ENCODE data around the gene ALDH1A3. TPM values are rescaled to one million over a fixed set of nuclear protein-coding genes. Genes with fewer than 3 reads are reported as not detected.

The ALDH1A3 gene
- total and polyA plus RNA-seq, 2 donors (not counting 1 experiment from before 2014, with no cell fraction given) = not detected

GRCh38 chr15:100895721-100896120, 16.1 kb downstream of the ALDH1A3 start:
- Histone ChIP-seq H3K9me3 (ENCODE audit: control extremely low read depth in 1 of 3, control insufficient read depth in 2 of 3, insufficient read depth in 1 of 3, low read length in 2 of 3) (no peaks in the 10 kb centered on the region), H3K36me3 (replicated peaks in 1 of 2; ENCODE audit: control extremely low read depth in 1 of 2, control insufficient read depth in 1 of 2, extremely low read depth in 1 of 2, insufficient read depth in 2 of 2, low read length in 1 of 2) (no peaks in the 10 kb centered on the region), H4K20me1 (ENCODE audit: control insufficient read depth, insufficient read depth, low read length, poor library complexity, severe bottlenecking) (no peaks in the 10 kb centered on the region), H3K27me3 (replicated peaks in 1 of 4; ENCODE audit: control extremely low read depth in 1 of 4, control insufficient read depth in 3 of 4, insufficient read depth in 4 of 4, low read length in 3 of 4) (peaks cover 0 to 35% (median under 1%) of the 10 kb centered on the region in 4 experiments), H2AFZ (ENCODE audit: insufficient read depth, low read depth, low read length, poor library complexity, severe bottlenecking) (no peak overlapping the region), H3K27ac (ENCODE audit: low read length in 2 of 2) (no peak overlapping the region), H3K79me2 (ENCODE audit: control insufficient read depth, insufficient read depth, low read length) (no peaks in the 10 kb centered on the region), H3K4me2 (replicated peaks; ENCODE audit: low read depth, low read length, poor library complexity, severe bottlenecking) (no peak overlapping the region), H3K4me3 (ENCODE audit: control extremely low read depth in 1 of 5, extremely low read depth in 1 of 5, insufficient read depth in 1 of 5, low read depth in 2 of 5, low read length in 4 of 5) (no peak overlapping the region), H3K9ac (ENCODE audit: low read length) (no peak overlapping the region), H3K4me1 (ENCODE audit: control insufficient read depth in 2 of 2, insufficient read depth in 2 of 2, low read length in 2 of 2) (no peaks in the 10 kb centered on the region)
- H3K27ac Mint-ChIP-seq = no peak overlapping the region
- TF ChIP-seq CTCF (IDR thresholded peaks at IDR 0.05) = no peak
- no peaks in the 10 kb centered on the region for H3K9me3 Mint-ChIP-seq (ENCODE audit: insufficient read depth)
- 98% methylated on average over 7 of the region's 13 CpGs for whole genome bisulfite sequencing (ENCODE audit: insufficient coverage)
- H3K4me1 Mint-ChIP-seq = no peaks in the 10 kb centered on the region
- ChIA-PET POLR2A (no interaction called here), CTCF (interaction anchor here (1.5 kb wide), 1 partner anchor 22 kb away, joined by 4 read pairs; no protein-coding TSS in a partner anchor)
- H3K4me3 Mint-ChIP-seq = no peak overlapping the region
- ATAC-seq (ENCODE audit: low read depth) (no peak), DNase-seq (no peak)
- H3K27me3 Mint-ChIP-seq = peaks cover 54% of the 10 kb centered on the region
- intact Hi-C loops (cut with micrococcal nuclease) = no loop called here

GRCh38 chr15:100897221-100898151, 17.9 kb downstream of the ALDH1A3 start:
- ChIA-PET POLR2A (no interaction called here), CTCF (no interaction called here)
- ATAC-seq (ENCODE audit: low read depth) (no peak), DNase-seq (no peak)
- TF ChIP-seq EZH2 (IDR thresholded peaks at IDR 0.05; ENCODE audit: borderline replicate concordance, insufficient read depth, low read depth, low read length, poor library complexity, severe bottlenecking) = no peak
- no peak for TF ChIP-seq CTCF (IDR thresholded peaks at IDR 0.05)
- no peak overlapping the region for H3K9ac ChIP-seq (ENCODE audit: low read length)
- H3K27me3 Mint-ChIP-seq = peaks cover 48% of the 10 kb centered on the region
- H3K9me3 ChIP-seq (ENCODE audit: control extremely low read depth in 1 of 3, control insufficient read depth in 2 of 3, insufficient read depth in 1 of 3, low read length in 2 of 3) = no peaks in the 10 kb centered on the region
- intact Hi-C loops (cut with micrococcal nuclease) = no loop called here
- H4K20me1 ChIP-seq (ENCODE audit: control insufficient read depth, insufficient read depth, low read length, poor library complexity, severe bottlenecking) = no peaks in the 10 kb centered on the region
- no peak overlapping the region for H3K4me3 Mint-ChIP-seq
- H3K27ac Mint-ChIP-seq = no peak overlapping the region
- H3K79me2 ChIP-seq (ENCODE audit: control insufficient read depth, insufficient read depth, low read length) = no peaks in the 10 kb centered on the region
- no peaks in the 10 kb centered on the region for H3K9me3 Mint-ChIP-seq (ENCODE audit: insufficient read depth)
- no peak overlapping the region for H3K4me3 ChIP-seq (ENCODE audit: control extremely low read depth in 1 of 5, extremely low read depth in 1 of 5, insufficient read depth in 1 of 5, low read depth in 2 of 5, low read length in 4 of 5)
- H3K4me1 Mint-ChIP-seq = no peaks in the 10 kb centered on the region
- H3K4me2 ChIP-seq (replicated peaks; ENCODE audit: low read depth, low read length, poor library complexity, severe bottlenecking) = no peak overlapping the region
- H3K27ac ChIP-seq (ENCODE audit: low read length in 2 of 2) = no peak overlapping the region
- peaks cover 0 to 22% (median 0%) of the 10 kb centered on the region in 4 experiments for H3K27me3 ChIP-seq (replicated peaks in 1 of 4; ENCODE audit: control extremely low read depth in 1 of 4, control insufficient read depth in 3 of 4, insufficient read depth in 4 of 4, low read length in 3 of 4)
- WGBS (ENCODE audit: insufficient coverage) = 94% methylated on average over 19 of the region's 26 CpGs
- H2AFZ ChIP-seq (ENCODE audit: insufficient read depth, low read depth, low read length, poor library complexity, severe bottlenecking) = no peak overlapping the region
- H3K36me3 ChIP-seq (replicated peaks in 1 of 2; ENCODE audit: control extremely low read depth in 1 of 2, control insufficient read depth in 1 of 2, extremely low read depth in 1 of 2, insufficient read depth in 2 of 2, low read length in 1 of 2) = no peaks in the 10 kb centered on the region
- H3K4me1 ChIP-seq (ENCODE audit: control insufficient read depth in 2 of 2, insufficient read depth in 2 of 2, low read length in 2 of 2) = peaks cover 0 to 2% of the 10 kb centered on the region in 2 donors

Measured in B cell (primary cell).